Fibroblast of mammary gland (primary cell): ENCODE results near the gene IDH2.

Experiments used
- DNase-seq: peaks from one replicate; pipeline ENCODE4 v3.0.0-alpha.2; 2010; ENCODE audit warnings: low read depth
- H3K4me3 ChIP-seq: 2 replicates; pipeline ENCODE4 v1.5.1; 2011; ENCODE audit warnings: low read depth, mild to moderate bottlenecking, low read length, moderate library complexity; ENCODE audit not compliant: control insufficient read depth
- TF ChIP-seq, protein P1 (sequence below): conservative IDR thresholded peaks from 2 replicates; pipeline ENCODE4 v1.5.1; 2011; ENCODE audit warnings: low read depth, low read length, inconsistent platforms; ENCODE audit not compliant: control insufficient read depth, insufficient read depth

IDH2 gene

DNA sequence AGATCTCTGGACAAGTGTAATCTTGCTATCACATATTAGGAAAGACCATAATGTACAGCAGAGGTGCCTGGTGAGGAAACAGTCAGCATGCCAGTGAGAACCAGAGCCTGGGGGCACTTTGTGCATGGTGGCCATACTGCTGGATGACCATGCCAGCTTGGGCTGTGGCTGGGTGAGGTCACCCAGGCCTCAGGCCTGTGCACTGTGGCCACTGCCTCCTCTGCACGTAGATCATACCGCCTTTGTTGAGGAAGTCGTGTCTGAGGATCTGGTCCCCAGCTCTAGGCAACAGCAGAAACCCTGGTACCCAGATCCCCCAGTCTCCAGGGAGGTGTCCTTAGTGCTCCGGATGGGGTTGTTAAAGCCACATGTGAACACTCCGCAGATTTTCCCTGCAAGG, 62.3 kb downstream of the IDH2 start:
- TF ChIP-seq, protein P1, sequence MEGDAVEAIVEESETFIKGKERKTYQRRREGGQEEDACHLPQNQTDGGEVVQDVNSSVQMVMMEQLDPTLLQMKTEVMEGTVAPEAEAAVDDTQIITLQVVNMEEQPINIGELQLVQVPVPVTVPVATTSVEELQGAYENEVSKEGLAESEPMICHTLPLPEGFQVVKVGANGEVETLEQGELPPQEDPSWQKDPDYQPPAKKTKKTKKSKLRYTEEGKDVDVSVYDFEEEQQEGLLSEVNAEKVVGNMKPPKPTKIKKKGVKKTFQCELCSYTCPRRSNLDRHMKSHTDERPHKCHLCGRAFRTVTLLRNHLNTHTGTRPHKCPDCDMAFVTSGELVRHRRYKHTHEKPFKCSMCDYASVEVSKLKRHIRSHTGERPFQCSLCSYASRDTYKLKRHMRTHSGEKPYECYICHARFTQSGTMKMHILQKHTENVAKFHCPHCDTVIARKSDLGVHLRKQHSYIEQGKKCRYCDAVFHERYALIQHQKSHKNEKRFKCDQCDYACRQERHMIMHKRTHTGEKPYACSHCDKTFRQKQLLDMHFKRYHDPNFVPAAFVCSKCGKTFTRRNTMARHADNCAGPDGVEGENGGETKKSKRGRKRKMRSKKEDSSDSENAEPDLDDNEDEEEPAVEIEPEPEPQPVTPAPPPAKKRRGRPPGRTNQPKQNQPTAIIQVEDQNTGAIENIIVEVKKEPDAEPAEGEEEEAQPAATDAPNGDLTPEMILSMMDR = no peak
- no peak for DNase-seq
- H3K4me3 ChIP-seq = no peak overlapping the region

DNA sequence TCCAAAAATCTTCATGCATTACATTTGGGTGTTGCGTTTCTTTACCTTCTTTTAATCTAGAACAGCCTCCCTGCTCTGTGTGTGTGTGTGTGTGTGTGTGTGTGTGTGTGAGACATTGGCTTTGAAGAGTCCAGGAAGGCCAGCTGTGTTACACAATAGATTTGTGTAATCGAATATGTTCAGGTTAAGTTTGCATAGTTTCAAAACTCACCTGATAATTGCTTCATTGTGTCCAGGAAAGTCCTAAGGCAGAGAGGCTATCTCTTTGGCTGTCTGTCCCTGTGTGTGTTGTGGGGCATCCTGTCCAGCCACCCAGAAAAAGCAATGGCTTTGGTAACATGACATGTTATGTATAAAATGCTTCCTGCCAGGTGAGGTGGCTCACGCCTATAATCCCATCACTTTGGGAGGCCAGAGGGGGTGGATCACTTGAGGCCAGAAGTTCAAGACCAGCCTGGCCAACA, 63.6 kb downstream of the IDH2 start:
- DNase-seq = no peak
- TF ChIP-seq, protein P1 = no peak
- no peak overlapping the region for H3K4me3 ChIP-seq

DNA sequence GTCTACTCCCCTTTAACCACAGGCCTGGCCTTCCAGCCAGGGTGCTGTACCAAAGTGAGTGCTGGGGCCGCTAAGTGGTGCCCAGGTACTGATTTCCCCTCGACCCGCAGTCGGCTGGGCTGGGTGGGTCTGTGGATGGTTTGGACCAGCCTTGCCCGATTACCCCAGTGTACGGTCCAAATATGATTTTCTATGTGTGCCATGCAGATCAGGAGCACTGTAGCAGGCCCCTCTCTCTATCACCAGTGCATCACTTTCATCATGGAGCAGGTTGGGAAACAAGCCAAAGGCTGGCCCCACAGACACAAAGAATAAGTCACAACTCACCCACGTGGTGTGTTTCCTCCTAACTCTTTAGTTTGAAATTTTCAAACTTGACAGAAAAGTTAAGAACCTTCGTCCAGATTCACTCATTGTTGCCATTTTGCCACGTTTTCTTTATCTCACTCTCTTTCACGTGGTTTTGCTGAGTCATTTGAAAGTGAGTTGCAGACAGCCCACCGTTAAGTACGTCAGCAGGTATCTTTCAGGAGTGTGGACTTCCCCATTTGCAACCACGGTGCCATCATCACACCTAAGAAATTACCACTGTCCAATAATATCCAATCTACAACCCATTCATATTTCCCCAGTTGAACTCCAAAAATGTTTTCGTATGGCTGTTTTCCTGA, 64.2 kb downstream of the IDH2 start:
- no peak overlapping the region for H3K4me3 ChIP-seq
- DNase-seq = peak; percentile 48
- TF ChIP-seq, protein P1 = no peak

DNA sequence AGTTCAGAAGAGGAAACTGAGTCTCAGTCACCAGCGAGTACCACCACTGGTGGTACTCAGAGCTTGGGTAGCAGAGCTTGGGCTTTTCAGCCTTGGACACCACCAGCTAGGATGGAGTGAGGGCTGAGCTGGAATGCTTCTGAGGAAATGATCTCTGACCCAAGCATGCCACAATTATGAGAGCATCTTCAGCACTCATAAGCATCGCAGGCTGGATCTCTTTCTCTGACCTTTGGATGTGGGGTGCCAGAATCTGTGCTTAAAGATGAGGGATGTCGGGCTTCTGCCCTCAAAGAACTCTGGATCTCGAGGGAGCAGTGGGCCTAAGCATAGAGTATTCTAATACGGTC, 64.8 kb downstream of the IDH2 start:
- peak; percentile 58 for DNase-seq
- TF ChIP-seq, protein P1 = no peak
- H3K4me3 ChIP-seq = no peak overlapping the region

DNA sequence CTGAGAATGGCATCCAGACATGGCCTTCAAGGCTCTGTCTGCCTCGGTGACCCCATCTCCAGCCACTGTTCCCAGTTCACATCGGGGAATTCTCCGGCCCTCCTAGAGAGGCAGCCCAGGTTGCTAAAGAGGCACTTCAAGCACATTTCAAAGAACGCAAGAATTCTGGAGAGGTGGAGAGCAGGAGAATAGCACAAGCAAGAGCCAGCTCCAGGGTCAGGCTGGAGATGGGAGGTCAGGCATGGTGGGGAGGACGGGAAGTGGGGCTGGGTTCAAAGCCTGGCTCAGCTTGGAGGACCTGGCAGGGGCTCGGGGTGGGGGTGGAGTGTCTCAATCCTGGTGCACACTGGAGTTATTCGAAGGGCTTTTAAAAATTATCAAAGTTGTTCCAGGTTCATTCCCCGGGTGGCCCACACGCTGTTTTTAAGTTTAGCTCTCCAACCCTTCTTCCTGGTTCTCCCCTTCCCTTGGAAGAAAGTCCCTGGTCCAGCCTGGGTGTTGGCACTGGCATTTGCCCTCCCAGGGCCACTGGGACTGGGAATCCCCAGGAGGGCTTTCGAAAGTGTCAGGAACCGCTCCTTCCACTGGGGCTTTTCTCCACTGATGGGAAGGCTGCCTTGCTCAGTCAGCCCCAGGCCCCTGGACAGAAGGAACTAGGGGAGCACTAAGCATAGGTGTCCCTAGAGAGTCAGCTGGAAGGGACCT, 65.3 kb downstream of the IDH2 start:
- TF ChIP-seq, protein P1 = no peak

DNA sequence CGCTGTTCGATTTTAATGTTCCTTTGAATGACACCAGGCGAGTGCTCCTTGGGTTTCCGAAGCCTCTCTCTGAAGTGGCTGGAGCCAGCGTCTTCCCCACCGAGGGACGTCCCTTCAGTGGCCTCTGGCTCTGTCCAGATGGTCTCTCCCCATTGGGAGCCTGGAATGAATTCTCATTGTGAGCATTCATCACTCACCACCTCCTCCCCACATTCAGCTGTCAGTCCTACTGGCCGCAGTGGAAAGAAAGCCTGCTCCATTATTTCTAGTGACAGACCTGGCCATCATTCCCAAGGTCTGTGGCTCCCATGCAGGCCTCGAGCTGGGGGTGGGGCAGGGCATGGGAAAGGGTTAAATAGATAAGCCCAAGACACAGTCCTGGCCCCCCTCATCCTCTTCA, 65.9 kb downstream of the IDH2 start:
- H3K4me3 ChIP-seq = no peak overlapping the region
- TF ChIP-seq, protein P1 = no peak
- DNase-seq = no peak

More for the DNA sequence above, 65.3 kb downstream of the IDH2 start:
- H3K4me3 ChIP-seq = no peak overlapping the region
- DNase-seq = no peak

DNA sequence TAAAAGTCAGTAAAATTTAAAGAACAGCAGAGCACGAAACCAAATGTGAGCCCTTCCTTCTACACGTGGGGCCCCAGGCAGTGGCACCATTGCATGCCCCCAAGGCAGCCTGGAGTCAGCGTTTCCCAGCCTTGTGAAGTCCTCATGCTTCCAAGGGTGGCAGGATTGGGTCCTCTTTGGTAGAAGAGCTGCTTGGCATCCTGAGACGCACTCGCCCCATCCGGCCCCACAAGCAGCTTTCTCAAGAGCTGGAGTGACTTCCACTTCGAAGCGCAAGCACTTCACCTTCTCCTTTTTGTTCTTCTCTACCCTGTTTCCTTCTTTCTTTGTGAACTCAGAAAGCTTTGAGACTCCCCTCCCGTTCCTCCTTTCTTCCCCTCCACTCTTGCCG, 66.4 kb downstream of the IDH2 start:
- TF ChIP-seq, protein P1 = no peak

More for the DNA sequence above, 66.4 kb downstream of the IDH2 start:
- no peak for DNase-seq
- H3K4me3 ChIP-seq = no peak overlapping the region
